CD14-positive monocyte (primary cell): ENCODE results near the gene GADD45GIP1. TPM values are rescaled to one million over a fixed set of nuclear protein-coding genes. Genes with fewer than 3 reads are reported as not detected.

Experiments
- DNase-seq, 3 donors: peaks; one replicate each; pipeline ENCODE4 v3.0.0-alpha.2; 2011 to 2022
- H2AFZ ChIP-seq: 2 replicates; pipeline ENCODE4 v1.6.0; 2012; ENCODE audit warnings: mild to moderate bottlenecking, low read depth, low read length, inconsistent platforms; ENCODE audit not compliant: insufficient read depth, poor library complexity, severe bottlenecking
- H3K27ac ChIP-seq, 2 donors: 1 replicate in 1 of 2; 2 replicates in 1 of 2; pipeline ENCODE4 v1.5.1; 2012 to 2013; ENCODE audit warnings: low read length in 2 of 2, control low read depth in 1 of 2, inconsistent platforms in 1 of 2, low read depth in 1 of 2, mild to moderate bottlenecking in 1 of 2
- H3K27me3 ChIP-seq, 2 donors: one replicate each; pipeline versions ENCODE4 v1.6.0 to v1.6.1; 2011 to 2013; ENCODE audit warnings: low read length in 2 of 2; ENCODE audit not compliant: control insufficient read depth in 2 of 2, insufficient read depth in 2 of 2
- H3K36me3 ChIP-seq, 2 donors: replicated peaks in 1 of 2; 1 replicate in 1 of 2; 2 replicates in 1 of 2; pipeline versions ENCODE4 v1.5.1 to v1.6.1; 2012 to 2013; ENCODE audit warnings: low read length in 2 of 2, control low read depth in 1 of 2, inconsistent platforms in 1 of 2, mild to moderate bottlenecking in 1 of 2; ENCODE audit not compliant: insufficient read depth in 2 of 2, control insufficient read depth in 1 of 2
- H3K4me1 ChIP-seq, 2 donors: 1 replicate in 1 of 2; 2 replicates in 1 of 2; pipeline versions ENCODE4 v1.5.1 to v1.6.1; 2012 to 2013; ENCODE audit warnings: low read length in 2 of 2, control low read depth in 1 of 2, inconsistent platforms in 1 of 2, mild to moderate bottlenecking in 1 of 2, moderate library complexity in 1 of 2; ENCODE audit not compliant: insufficient read depth in 2 of 2, control insufficient read depth in 1 of 2
- H3K4me2 ChIP-seq: replicated peaks from 2 replicates; pipeline ENCODE3; 2012; ENCODE audit warnings: low read length, moderate library complexity, mild to moderate bottlenecking; ENCODE audit not compliant: poor library complexity, severe bottlenecking; ENCODE audit errors: extremely low read depth
- H3K4me3 ChIP-seq, 3 experiments: fragments of 200-600 bp in 1 of 3; sonication (generic) in 1 of 3; replicated peaks in 1 of 3; 1 replicate in 2 of 3; 2 replicates in 1 of 3; pipeline ENCODE4 v1.5.1; 2011 to 2013; ENCODE audit warnings: low read length in 3 of 3, mild to moderate bottlenecking in 3 of 3, control low read depth in 2 of 3, low read depth in 2 of 3, inconsistent platforms in 1 of 3, moderate library complexity in 1 of 3
- H3K79me2 ChIP-seq: 2 replicates; pipeline ENCODE4 v1.6.0; 2012; ENCODE audit warnings: mild to moderate bottlenecking, control low read depth, inconsistent platforms, low read length, moderate library complexity; ENCODE audit not compliant: insufficient read depth
- H3K9ac ChIP-seq: 2 replicates; pipeline ENCODE4 v1.6.0; 2017; ENCODE audit warnings: low read length, mild to moderate bottlenecking; ENCODE audit not compliant: insufficient read depth, poor library complexity, severe bottlenecking
- H3K9me3 ChIP-seq, 2 donors: replicated peaks in 1 of 2; 1 replicate in 1 of 2; 2 replicates in 1 of 2; pipeline versions ENCODE4 v1.5.1 to v1.6.1; 2012 to 2013; ENCODE audit warnings: low read length in 2 of 2, control low read depth in 1 of 2; ENCODE audit not compliant: control insufficient read depth in 1 of 2, insufficient read depth in 1 of 2
- H4K20me1 ChIP-seq: 2 replicates; pipeline ENCODE4 v1.6.0; 2012; ENCODE audit warnings: mild to moderate bottlenecking, low read length, control low read depth, moderate library complexity; ENCODE audit not compliant: insufficient read depth
- H3K27ac Mint-ChIP-seq, 7 donors: one replicate each; pipeline ENCODE4 v1.8.0; 2020; ENCODE audit warnings: mild to moderate bottlenecking in 7 of 7, mixed read lengths in 7 of 7, moderate library complexity in 6 of 7, inconsistent platforms in 2 of 7
- H3K27me3 Mint-ChIP-seq, 3 donors: one replicate each; pipeline ENCODE4 v1.8.0; 2021 to 2022; ENCODE audit warnings: low read depth in 3 of 3, mild to moderate bottlenecking in 3 of 3, mixed read lengths in 3 of 3, moderate library complexity in 3 of 3, inconsistent platforms in 1 of 3
- H3K36me3 Mint-ChIP-seq, 2 donors: one replicate each; pipeline ENCODE4 v1.8.0; 2020; ENCODE audit warnings: mixed read lengths in 2 of 2, inconsistent platforms in 1 of 2, mild to moderate bottlenecking in 1 of 2
- H3K4me1 Mint-ChIP-seq: one replicate; pipeline ENCODE4 v1.8.0; 2020; ENCODE audit warnings: mild to moderate bottlenecking, mixed read lengths
- H3K4me3 Mint-ChIP-seq, 2 donors: one replicate each; pipeline ENCODE4 v1.8.0; 2020; ENCODE audit warnings: mild to moderate bottlenecking in 2 of 2, mixed read lengths in 2 of 2, moderate library complexity in 1 of 2
- H3K9me3 Mint-ChIP-seq, 7 donors: one replicate each; pipeline ENCODE4 v1.8.0; 2020 to 2022; ENCODE audit warnings: mixed read lengths in 7 of 7, mild to moderate bottlenecking in 6 of 7, moderate library complexity in 6 of 7, inconsistent platforms in 2 of 7
- CTCF ChIP-seq: fragments of 200-600 bp; IDR thresholded peaks from one replicate; pipeline ENCODE4 v1.8.0; 2022; ENCODE audit warnings: antibody characterized with exemption, mild to moderate bottlenecking
- WGBS: methylation state at CpG from one replicate; pipeline ENCODE4 v1.1.5; 2013; ENCODE audit warnings: missing lambda C conversion rate; ENCODE audit not compliant: insufficient coverage; 5-methylcytosine and 5-hydroxymethylcytosine counted together
- intact Hi-C, 2 donors: fragments of 100-400 bp; cut with micrococcal nuclease; formaldehyde crosslinking; loops; one replicate each; pipeline versions ENCODE4 v1.15.0 to v1.15.1; 2023
- polyA plus RNA-seq, 3 donors: library from polyadenylated mRNA; depleted of rRNA in 1 of 3; unstranded in 2 of 3; stranded (reverse) in 1 of 3; fragments of 300-500 nt in 2 of 3; fragments of >200 nt in 1 of 3; fragmentation: Illumina TruSeq in 2 of 3; gene quantifications; 1 replicate in 2 of 3; 2 replicates in 1 of 3; pipeline ENCODE4 v1.2.3, GENCODE V29; 2012 to 2021

The GADD45GIP1 gene
- polyA plus RNA-seq, 3 donors: 8.3 to 42.4 (median 31.6) TPM

DNA sequence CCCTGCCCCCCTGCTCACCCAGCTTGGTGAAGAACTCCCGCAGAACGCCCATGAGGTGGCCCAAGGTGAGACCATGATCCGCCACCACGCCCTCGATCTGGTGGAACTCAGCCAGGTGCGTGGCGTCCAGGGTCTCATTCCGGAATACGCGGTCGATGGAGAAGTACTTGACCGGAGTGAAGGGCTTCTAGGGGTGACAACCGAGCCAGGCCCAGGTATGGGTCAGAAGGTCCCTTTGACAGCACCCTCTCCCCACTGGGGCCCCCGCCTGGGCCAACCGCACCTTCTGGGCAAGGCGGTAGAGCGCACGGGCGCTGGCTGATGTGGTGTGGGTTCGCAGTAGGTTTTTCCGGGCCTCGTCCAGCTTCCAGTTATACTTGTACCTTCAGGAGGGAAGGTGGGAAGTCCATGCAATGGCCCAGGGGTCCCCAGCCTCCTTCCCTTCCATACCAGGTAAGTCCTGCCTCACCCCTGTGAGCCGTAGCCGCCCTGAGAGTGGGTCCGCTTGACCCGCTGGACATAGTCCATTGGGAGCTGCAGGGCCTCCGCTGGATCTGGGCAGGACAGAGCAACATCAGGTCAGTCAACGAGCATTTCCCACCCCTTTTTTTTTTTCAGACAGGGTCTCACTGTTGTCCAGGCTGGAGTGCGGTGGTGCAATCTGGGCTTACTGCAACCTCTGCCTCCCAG is 32.3 kb downstream of the GADD45GIP1 start:
- Histone ChIP-seq H2AFZ (no peak overlapping the region), H3K9ac (no peak overlapping the region), H3K4me1 (no peaks in the 10 kb centered on the region), H3K9me3 (no peaks in the 10 kb centered on the region), H4K20me1 (no peaks in the 10 kb centered on the region), H3K79me2 (peaks cover 2% of the 10 kb centered on the region), H3K4me2 (no peak overlapping the region), H3K36me3 (peaks cover 61 to 78% of the 10 kb centered on the region in 2 donors), H3K4me3 (no peak overlapping the region), H3K27me3 (no peaks in the 10 kb centered on the region), H3K27ac (no peak overlapping the region)
- 98% methylated on average over 17 of the region's 29 CpGs for WGBS
- no peak overlapping the region for H3K4me3 Mint-ChIP-seq
- no peak overlapping the region for H3K27ac Mint-ChIP-seq
- DNase-seq: no peak
- TF ChIP-seq CTCF: no peak
- no peaks in the 10 kb centered on the region for H3K4me1 Mint-ChIP-seq
- H3K36me3 Mint-ChIP-seq: peaks cover 57 to 82% of the 10 kb centered on the region in 2 donors
- intact Hi-C loops: no loop called here
- H3K9me3 Mint-ChIP-seq: peaks cover 0 to 2% (median 0%) of the 10 kb centered on the region in 7 donors
- peaks cover 0 to 3% (median 0%) of the 10 kb centered on the region in 3 donors for H3K27me3 Mint-ChIP-seq

DNA sequence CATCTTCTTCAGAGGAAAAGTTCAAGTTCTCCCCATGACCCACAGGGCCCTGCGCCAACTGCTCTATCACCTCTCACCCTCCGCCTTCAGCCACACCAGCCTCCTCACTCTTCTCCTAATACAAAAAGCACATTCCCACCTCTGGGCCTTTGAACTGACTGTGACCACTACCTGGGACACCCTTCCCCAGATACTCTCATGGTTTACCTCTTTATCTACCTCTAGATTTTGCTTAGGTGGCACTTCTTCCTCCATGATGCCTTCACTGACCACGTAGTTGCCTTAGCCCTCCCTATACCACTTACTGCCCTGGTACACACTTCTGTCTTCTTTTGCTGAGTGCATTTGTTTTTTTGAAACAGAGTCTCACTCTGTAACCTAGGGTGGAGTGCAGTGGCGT is 34.1 kb downstream of the GADD45GIP1 start:
- Histone ChIP-seq H3K9ac (no peak overlapping the region), H3K36me3 (peaks cover 46 to 59% of the 10 kb centered on the region in 2 donors), H2AFZ (no peak overlapping the region), H3K9me3 (no peaks in the 10 kb centered on the region), H3K4me1 (peaks cover 10 to 14% of the 10 kb centered on the region in 2 donors), H3K27ac (no peak overlapping the region), H3K4me3 (no peak overlapping the region), H3K27me3 (no peaks in the 10 kb centered on the region), H3K79me2 (no peaks in the 10 kb centered on the region), H3K4me2 (no peak overlapping the region), H4K20me1 (no peaks in the 10 kb centered on the region)
- no peak for DNase-seq
- Mint-ChIP-seq H3K36me3 (peaks cover 41 to 65% of the 10 kb centered on the region in 2 donors), H3K27me3 (peaks cover 0 to 3% (median 0%) of the 10 kb centered on the region in 3 donors), H3K27ac (peak overlapping the region in 3 of 7 donors; percentile 28 to 57 (median 40)), H3K4me1 (peaks cover 11% of the 10 kb centered on the region), H3K4me3 (no peak overlapping the region), H3K9me3 (peaks cover 0 to 4% (median 0%) of the 10 kb centered on the region in 7 donors)
- intact Hi-C loops: no loop called here
- TF ChIP-seq CTCF: no peak
- 100% methylated on average over 2 of the region's 4 CpGs for WGBS
